Panc1 (cell line): ENCODE results near the gene MAPK6.

Source experiments
- CTCF ChIP-seq: fragments of 450-650 bp; IDR thresholded peaks from 2 replicates; pipeline ENCODE4 v1.5.1; 2017; ENCODE audit warnings: mild to moderate bottlenecking
- POLR2AphosphoS5 ChIP-seq: IDR thresholded peaks from 2 replicates; pipeline ENCODE4 v1.6.1; 2012; ENCODE audit warnings: mild to moderate bottlenecking, low read depth, low read length, moderate library complexity
- SIN3A ChIP-seq: IDR thresholded peaks from 2 replicates; pipeline ENCODE4 v1.6.1; 2012; ENCODE audit warnings: low read depth, mild to moderate bottlenecking, low read length, moderate library complexity, borderline replicate concordance; ENCODE audit not compliant: insufficient read depth
- TCF7L2 ChIP-seq: IDR thresholded peaks from 2 replicates; pipeline ENCODE4 v1.6.1; 2011; ENCODE audit warnings: mild to moderate bottlenecking, low read depth, low read length, inconsistent platforms

GRCh38 chr15:52115598-52116427, 96.8 kb downstream of the MAPK6 start:
- TF ChIP-seq SIN3A (no peak), CTCF (no peak), TCF7L2 (no peak), POLR2AphosphoS5 (no peak)
